SH-SY5Y (cell line): ENCODE data around the gene KCNK15.

Experiments
- GATA2 ChIP-seq: IDR thresholded peaks from 2 replicates; pipeline ENCODE4 v1.6.1; 2011; ENCODE audit warnings: mild to moderate bottlenecking, low read depth, low read length
- GATA3 ChIP-seq: IDR thresholded peaks from 2 replicates; pipeline ENCODE4 v1.6.1; 2011; ENCODE audit warnings: low read depth, mild to moderate bottlenecking, low read length, moderate library complexity

- no peak for TF ChIP-seq GATA3
- no peak for TF ChIP-seq GATA2
These were observed 35.5 kb downstream of the KCNK15 start for GRCh38 chr20:44781118-44781517.
